ENCODE results near the gene OR2M3. TPM values are rescaled to one million over a fixed set of nuclear protein-coding genes. Genes with fewer than 3 reads are reported as not detected.
"Not testable (repeated sequence)": the region's sequence is repeated elsewhere in the genome, so short reads cannot be mapped to it uniquely, and the experiment has no call there.

OR2M3 gene
- not detected for total RNA-seq
- long read RNA-seq: 0 reads

- DNase-seq (ENCODE audit: low spot score): no peak
Observed at GRCh38 chr1:248196965-248197364, at the start of gene OR2M3. TSS of gene OR2M3 (plus strand) at chr1:248197265. CDS start at chr1:248203068, 5,803 bp downstream.

GRCh38 chr1:248152056-248152827 lies 44.8 kb upstream of the OR2M3 start:
- DNase-seq (ENCODE audit: low spot score): no peak

DNA sequence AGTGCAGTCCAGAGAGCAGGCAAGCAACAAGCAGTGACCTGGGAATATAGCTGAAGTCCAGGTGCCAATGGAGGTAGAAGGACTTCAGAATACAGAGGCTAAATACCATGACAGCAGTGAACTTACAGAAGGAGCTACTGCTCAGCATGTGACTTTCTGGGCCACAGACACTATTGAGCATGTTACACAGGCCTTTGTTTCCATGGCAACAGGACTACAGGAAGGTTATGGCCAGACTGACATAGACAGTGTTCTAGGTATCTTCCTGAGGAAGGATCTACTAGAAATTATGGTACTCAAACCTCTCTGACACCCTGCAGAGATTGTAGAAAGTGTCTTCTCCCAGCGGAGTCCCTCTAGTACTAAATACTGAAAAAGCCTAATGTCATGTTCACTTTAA lies 41.1 kb upstream of the OR2M3 start:
- DNase-seq (ENCODE audit: low spot score): no peak

GRCh38 chr1:248158758-248159157 lies 38.3 kb upstream of the OR2M3 start:
- no peak for DNase-seq (ENCODE audit: low spot score)

DNA sequence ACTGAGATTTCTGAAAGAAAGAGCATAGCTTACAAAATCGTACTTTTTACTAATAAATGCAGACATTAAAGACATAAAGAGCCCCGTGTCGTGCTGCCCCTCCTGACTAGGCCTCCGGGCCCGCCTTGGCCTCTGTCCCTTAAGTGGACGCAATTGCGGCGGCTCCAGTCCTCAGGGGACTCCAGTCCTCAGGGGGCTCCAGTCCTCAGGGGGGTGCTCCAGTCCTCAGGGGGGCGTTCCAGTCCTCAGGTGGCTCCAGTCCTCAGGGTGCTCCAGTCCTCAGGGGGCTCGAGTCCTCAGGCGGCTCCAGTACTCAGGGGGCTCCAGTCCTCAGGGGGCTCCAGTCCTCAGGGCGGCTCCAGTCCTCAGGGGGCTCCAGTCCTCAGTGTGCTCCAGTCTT lies 33.0 kb upstream of the OR2M3 start:
- no peak for DNase-seq (ENCODE audit: low spot score)

- no peak for DNase-seq (ENCODE audit: low spot score)
Observed at GRCh38 chr1:248165186-248165585, 31.9 kb upstream of the OR2M3 start.

- no peak for DNase-seq (ENCODE audit: low spot score)
Observed at GRCh38 chr1:248174521-248174920, 22.5 kb upstream of the OR2M3 start, which contains the start of gene OR2M2. TSS of gene OR2M2 (plus strand) at chr1:248174821. CDS start at chr1:248179986, 5,165 bp downstream.

GRCh38 chr1:248183996-248184395 lies 13.1 kb upstream of the OR2M3 start:
- DNase-seq (ENCODE audit: low spot score): no peak

- DNase-seq (ENCODE audit: low spot score): no peak
Observed at GRCh38 chr1:248187363-248187762, 9.7 kb upstream of the OR2M3 start.

GRCh38 chr1:248189026-248189425 lies 8.0 kb upstream of the OR2M3 start:
- DNase-seq (ENCODE audit: low spot score): no peak

DNA sequence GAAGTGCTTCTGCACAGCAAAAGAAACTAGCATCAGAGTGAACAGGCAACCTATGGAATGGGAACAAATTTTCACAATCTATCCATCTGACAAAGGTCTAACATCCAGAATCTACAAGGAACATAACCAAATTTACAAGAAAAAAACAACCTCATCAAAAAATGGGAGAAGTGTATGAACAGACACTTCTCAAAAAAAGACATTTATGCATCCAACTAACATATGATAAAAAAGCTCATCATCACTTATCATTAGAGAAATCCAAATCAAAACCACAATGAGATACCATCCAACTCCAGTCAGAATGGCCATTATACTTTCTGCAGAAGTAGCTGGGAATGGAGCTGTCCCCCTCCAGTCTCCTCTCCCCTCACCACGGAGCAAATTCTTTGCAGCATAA lies 2.9 kb upstream of the OR2M3 start:
- DNase-seq (ENCODE audit: low spot score): no peak

GRCh38 chr1:248215880-248216279 lies 18.8 kb downstream of the OR2M3 start:
- DNase-seq (ENCODE audit: low spot score): no peak

GRCh38 chr1:248225537-248225936 lies 28.5 kb downstream of the OR2M3 start:
- no peak for DNase-seq (ENCODE audit: low spot score)

- DNase-seq (ENCODE audit: low spot score): no peak
Observed at GRCh38 chr1:248229360-248229908, 32.4 kb downstream of the OR2M3 start.

DNA sequence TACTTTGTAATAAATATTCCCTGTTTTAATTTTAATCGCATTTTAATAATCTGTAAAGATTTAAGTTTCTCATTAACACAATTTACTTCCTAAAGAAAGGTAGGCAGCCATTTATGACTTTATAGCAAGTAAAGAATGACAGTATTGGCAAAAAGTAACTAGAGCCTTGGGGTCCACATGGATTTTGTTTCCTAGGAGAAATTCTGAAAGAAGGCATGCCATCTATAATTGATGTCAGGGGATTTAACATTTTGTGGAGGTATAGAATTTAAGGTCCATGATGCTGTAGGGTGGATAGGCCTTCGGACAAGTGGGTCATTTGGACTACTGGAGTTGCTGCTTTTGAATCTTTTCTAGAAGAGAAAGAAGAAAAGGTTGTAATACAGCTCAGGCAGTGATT lies 34.1 kb downstream of the OR2M3 start, which contains the start of gene OR2M4:
TSS of gene OR2M4 (plus strand) at position 301 of the 400 bp plus-strand sequence. CDS start 7,512 bp downstream, outside the sequence.
- no peak for DNase-seq (ENCODE audit: low spot score)

DNA sequence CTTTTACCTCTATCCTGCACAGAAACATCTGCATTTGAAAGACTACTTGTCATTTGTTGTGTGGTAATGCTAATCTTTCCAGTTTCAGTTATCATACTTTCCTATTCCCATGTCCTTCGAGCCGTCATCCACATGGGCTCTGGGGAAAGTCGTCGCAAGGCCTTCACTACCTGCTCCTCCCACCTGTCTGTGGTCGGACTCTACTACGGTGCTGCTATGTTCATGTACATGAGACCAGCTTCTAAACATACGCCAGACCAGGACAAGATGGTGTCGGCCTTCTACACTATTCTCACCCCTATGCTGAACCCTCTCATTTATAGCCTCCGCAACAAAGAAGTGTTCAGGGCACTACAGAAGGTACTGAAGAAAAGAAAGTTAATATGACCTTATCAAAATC lies 42.4 kb downstream of the OR2M3 start:
- no peak for DNase-seq (ENCODE audit: low spot score)

GRCh38 chr1:248243204-248243603 lies 46.1 kb downstream of the OR2M3 start:
- no peak for DNase-seq (ENCODE audit: low spot score)

DNA sequence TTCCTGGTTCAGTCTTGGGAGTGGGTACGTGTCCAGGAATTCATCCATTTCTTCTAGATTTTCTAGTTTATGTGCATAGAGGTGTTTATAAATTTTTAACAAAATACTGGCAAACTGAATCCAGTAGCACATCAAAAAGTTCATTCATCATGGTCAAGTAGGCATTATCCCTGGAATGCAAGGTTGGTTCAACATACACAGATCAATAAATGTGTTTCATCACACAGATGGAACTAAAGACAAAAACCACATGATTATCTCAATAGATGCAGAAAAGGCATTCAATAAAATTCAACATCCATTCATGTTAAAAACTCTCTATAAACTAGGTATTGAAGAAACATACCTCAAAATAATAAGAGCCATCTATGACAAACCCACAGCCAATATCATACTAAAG lies 62.2 kb downstream of the OR2M3 start:
- not testable (repeated sequence) for DNase-seq (ENCODE audit: low spot score)

Other genes with a start within 250 kb of the OR2M3 start
- not detected for gene OR2L8, start 248.4 kb upstream of the OR2M3 start, total RNA-seq
- gene OR2AK2, start 232.0 kb upstream of the OR2M3 start, total RNA-seq: not detected
- gene OR2L5, start 183.6 kb upstream of the OR2M3 start, total RNA-seq: not detected
- gene OR2L2, start 167.2 kb upstream of the OR2M3 start, total RNA-seq: 0.10 TPM
- not detected for gene OR2L3, start 150.4 kb upstream of the OR2M3 start, total RNA-seq
- gene OR2L13, start 102.1 kb upstream of the OR2M3 start, total RNA-seq: not detected
- gene OR2M5, start 52.1 kb upstream of the OR2M3 start, total RNA-seq: not detected
- not detected for gene OR2M2, start 22.4 kb upstream of the OR2M3 start, total RNA-seq
- gene OR2M4, start 34.2 kb downstream of the OR2M3 start, total RNA-seq: not detected
- gene OR2T33, start 80.7 kb downstream of the OR2M3 start, total RNA-seq: not detected
- not detected for gene OR2T12, start 106.2 kb downstream of the OR2M3 start, total RNA-seq
- not detected for gene OR2M7, start 127.3 kb downstream of the OR2M3 start, total RNA-seq
- gene OR14C36, start 151.5 kb downstream of the OR2M3 start, total RNA-seq: not detected
- gene OR2T4, start 164.4 kb downstream of the OR2M3 start, total RNA-seq: not detected
- not detected for gene OR2T6, start 178.5 kb downstream of the OR2M3 start, total RNA-seq
- gene OR2T1, start 205.8 kb downstream of the OR2M3 start, total RNA-seq: not detected
- not detected for gene OR2T2, start 248.4 kb downstream of the OR2M3 start, total RNA-seq

Data from mesenteric fat pad (tissue), 1 donor.